Lung (tissue), 12 donors: Measurements from ENCODE around the gene ZFYVE26. TPM values are rescaled to one million over a fixed set of nuclear protein-coding genes. Genes with fewer than 3 reads are reported as not detected.
A peak's percentile ranks its signal among the peaks of the same experiment; 100 is the strongest.
"Not testable (repeated sequence)": the region's sequence is repeated elsewhere in the genome, so short reads cannot be mapped to it uniquely, and the experiment has no call there.

Experiments
- ATAC-seq: fragments of 200-7000 bp; cut with Tn5 transposase; one replicate; pipeline ENCODE4 v1.9.1; 2020; ENCODE audit warnings: moderate number of reproducible peaks; ENCODE audit not compliant: insufficient read depth, low FRiP score
- DNase-seq, 3 donors: peaks; one replicate each; pipeline ENCODE4 v3.0.0-alpha.2; 2013 to 2017
- H3K27ac ChIP-seq, 2 donors: one replicate each; pipeline ENCODE4 v1.5.1; 2013; ENCODE audit warnings: mild to moderate bottlenecking in 2 of 2, moderate library complexity in 2 of 2, control low read depth in 1 of 2, inconsistent platforms in 1 of 2, low read depth in 1 of 2, low read length in 1 of 2
- H3K27me3 ChIP-seq, 3 donors: one replicate each; pipeline ENCODE4 v1.5.1; 2013; ENCODE audit warnings: low read length in 2 of 3; ENCODE audit not compliant: control insufficient read depth in 3 of 3, insufficient read depth in 3 of 3
- H3K36me3 ChIP-seq, 4 donors: one replicate each; pipeline ENCODE4 v1.5.1; 2013; ENCODE audit warnings: low read length in 4 of 4, mild to moderate bottlenecking in 1 of 4, moderate library complexity in 1 of 4; ENCODE audit not compliant: control insufficient read depth in 4 of 4, insufficient read depth in 4 of 4
- H3K4me1 ChIP-seq, 5 donors: one replicate each; pipeline ENCODE4 v1.5.1; 2013; ENCODE audit warnings: low read length in 5 of 5, mild to moderate bottlenecking in 2 of 5, moderate library complexity in 1 of 5; ENCODE audit not compliant: control insufficient read depth in 5 of 5, insufficient read depth in 5 of 5
- H3K4me3 ChIP-seq: one replicate; pipeline ENCODE4 v1.5.1; 2013; ENCODE audit warnings: mild to moderate bottlenecking, control low read depth, moderate library complexity
- H3K9ac ChIP-seq, 2 donors: one replicate each; pipeline ENCODE4 v1.5.1; 2013; ENCODE audit warnings: low read length in 2 of 2, control low read depth in 1 of 2; ENCODE audit not compliant: insufficient read depth in 1 of 2
- H3K9me3 ChIP-seq, 4 donors: one replicate each; pipeline ENCODE4 v1.5.1; 2013; ENCODE audit warnings: low read length in 3 of 4, mild to moderate bottlenecking in 1 of 4, moderate library complexity in 1 of 4; ENCODE audit not compliant: control insufficient read depth in 4 of 4, insufficient read depth in 3 of 4
- CTCF ChIP-seq: IDR thresholded peaks from 2 replicates; pipeline ENCODE4 v1.5.1; 2012; ENCODE audit warnings: mild to moderate bottlenecking; ENCODE audit errors: control extremely low read depth, extremely low read depth
- WGBS, 2 donors: extraction: QIAGEN DNeasy Blood & Tissue Kit; methylation state at CpG; one replicate each; pipeline ENCODE4 v1.1.7; 2013; 5-methylcytosine and 5-hydroxymethylcytosine counted together
- polyA plus RNA-seq, 2 donors: library from polyadenylated mRNA; stranded (reverse); fragments of 200-250 nt; gene quantifications; one replicate each; pipeline ENCODE4 v1.2.1, GENCODE V29; 2013
- total RNA-seq, 2 donors: library from RNA; depleted of rRNA in 1 of 2; stranded (reverse); fragments of >200 nt in 1 of 2; gene quantifications; one replicate each; pipeline ENCODE4 v1.2.1, GENCODE V29; 2014 to 2021
- donor health status: control.
- donor health status: control.
- donor health status: Bipolar disorder and iron deficiency.
- donor health status: healthy.
- donor health status: DM: yes; HTN: yes; CAD: no.

ZFYVE26 gene
- total and polyA plus RNA-seq, 4 donors: 6.8 to 50.6 (median 22.0) TPM

- peak; percentile 77 for TF ChIP-seq CTCF
- Histone ChIP-seq H3K4me1 (no peaks in the 10 kb centered on the region), H3K9me3 (peaks cover 0 to 5% (median 0%) of the 10 kb centered on the region in 4 donors), H3K9ac (no peak overlapping the region), H3K27ac (no peak overlapping the region), H3K4me3 (no peak overlapping the region), H3K27me3 (no peaks in the 10 kb centered on the region), H3K36me3 (no peaks in the 10 kb centered on the region)
- WGBS, 2 donors: 0% methylated on average over 3 of the region's 3 CpGs
- ATAC-seq (peak; percentile 79), DNase-seq (peak; percentile 31 to 73 (median 71))
Observed at GRCh38 chr14:67704484-67705089, 111.8 kb downstream of the ZFYVE26 start.

- no peak for TF ChIP-seq CTCF
- ATAC-seq: no peak
Observed at GRCh38 chr14:67703997-67704396, 112.4 kb downstream of the ZFYVE26 start.

GRCh38 chr14:67701492-67701891, 114.9 kb downstream of the ZFYVE26 start, which contains the start of gene RDH12:
TSS of gene RDH12 (plus strand) at chr14:67701886. CDS start at chr14:67722643, 20,757 bp downstream.
- not testable (repeated sequence) for H3K9ac ChIP-seq, H3K4me1 ChIP-seq, H3K9me3 ChIP-seq, ATAC-seq, H3K4me3 ChIP-seq, H3K36me3 ChIP-seq, DNase-seq, H3K27ac ChIP-seq, H3K27me3 ChIP-seq
- 84 to 94% methylated on average over 8 of the region's 8 CpGs for WGBS, 2 donors

More at GRCh38 chr14:67703997-67704396, 112.4 kb downstream of the ZFYVE26 start:
- H3K4me3 ChIP-seq: no peak overlapping the region
- DNase-seq: no peak
- H3K27me3 ChIP-seq: no peaks in the 10 kb centered on the region
- no peaks in the 10 kb centered on the region for H3K36me3 ChIP-seq
- H3K27ac ChIP-seq: no peak overlapping the region
- no peaks in the 10 kb centered on the region for H3K4me1 ChIP-seq
- H3K9me3 ChIP-seq: peaks cover 0 to 2% (median 0%) of the 10 kb centered on the region in 4 donors
- H3K9ac ChIP-seq: no peak overlapping the region
- WGBS, 2 donors: 30 to 33% methylated on average over 3 of the region's 3 CpGs

GRCh38 chr14:67698179-67698578, 118.2 kb downstream of the ZFYVE26 start:
- H3K36me3 ChIP-seq: peaks cover 0 to 1% (median 0%) of the 10 kb centered on the region in 4 donors
- ATAC-seq (no peak), DNase-seq (no peak)
- H3K4me1 ChIP-seq: peaks cover 0 to 4% (median 0%) of the 10 kb centered on the region in 5 donors
- H3K9ac ChIP-seq: no peak overlapping the region
- H3K9me3 ChIP-seq: no peaks in the 10 kb centered on the region
- 71 to 78% methylated on average over 1 of the region's 1 CpG for WGBS, 2 donors
- H3K27me3 ChIP-seq: no peaks in the 10 kb centered on the region
- no peak overlapping the region for H3K27ac ChIP-seq
- no peak for TF ChIP-seq CTCF
- H3K4me3 ChIP-seq: no peak overlapping the region
